NCI-H82 treated with DMSO at 0.1 percent for 48 hours (cell line): ENCODE results near the gene TSPAN14.
"Not testable (repeated sequence)": the region's sequence is repeated elsewhere in the genome, so short reads cannot be mapped to it uniquely, and the experiment has no call there.

ENCODE experiments used
- DNase-seq: peaks from one replicate; lab custom pipeline; 2025; ENCODE audit not compliant: unreplicated experiment; lab: John Stamatoyannopoulos, UW

The TSPAN14 gene

GRCh38 chr10:80453842-80454512 lies at the start of gene TSPAN14:
Gene TSPAN14 (plus strand): TSS chr10:80454310. CDS start chr10:80489234, 34,924 bp downstream.
- DNase-seq: no peak

GRCh38 chr10:80405035-80405434 lies 49.1 kb upstream of the TSPAN14 start:
- no peak for DNase-seq

- DNase-seq: peak; percentile 39
These were observed 48.5 kb upstream of the TSPAN14 start for GRCh38 chr10:80405626-80406025.

GRCh38 chr10:80406204-80406603 lies 47.9 kb upstream of the TSPAN14 start:
- no peak for DNase-seq

- no peak for DNase-seq
These were observed 46.3 kb upstream of the TSPAN14 start for GRCh38 chr10:80407812-80408241.

- peak; percentile 39 for DNase-seq
These were observed 45.6 kb upstream of the TSPAN14 start, which contains the start of gene PRXL2A for GRCh38 chr10:80408242-80409101. Gene PRXL2A (plus strand): TSS chr10:80408551. CDS start chr10:80420468, 11,917 bp downstream.

GRCh38 chr10:80409121-80409520 lies 45.0 kb upstream of the TSPAN14 start:
- no peak for DNase-seq

- DNase-seq: no peak
These were observed 44.0 kb upstream of the TSPAN14 start for GRCh38 chr10:80410122-80410521.

GRCh38 chr10:80410578-80411145 lies 43.4 kb upstream of the TSPAN14 start:
- no peak for DNase-seq

- DNase-seq: peak; percentile 66
These were observed 42.8 kb upstream of the TSPAN14 start for GRCh38 chr10:80411267-80411668.

GRCh38 chr10:80411681-80412220 lies 42.4 kb upstream of the TSPAN14 start:
- DNase-seq: no peak

- no peak for DNase-seq
These were observed 41.6 kb upstream of the TSPAN14 start for GRCh38 chr10:80412486-80412885.

GRCh38 chr10:80413271-80413996 lies 40.7 kb upstream of the TSPAN14 start:
- DNase-seq: no peak

- DNase-seq: peak; percentile 80
These were observed 39.8 kb upstream of the TSPAN14 start for GRCh38 chr10:80414142-80414895.

GRCh38 chr10:80415734-80416478 lies 38.2 kb upstream of the TSPAN14 start:
- no peak for DNase-seq

- DNase-seq: no peak
These were observed 37.5 kb upstream of the TSPAN14 start for GRCh38 chr10:80416479-80417098.

GRCh38 chr10:80417256-80417655 lies 36.9 kb upstream of the TSPAN14 start:
- DNase-seq: not testable (repeated sequence)

GRCh38 chr10:80421050-80421706 lies 32.9 kb upstream of the TSPAN14 start:
- no peak for DNase-seq
